Measurements from ENCODE around the gene MMD. TPM values are rescaled to one million over a fixed set of nuclear protein-coding genes. Genes with fewer than 3 reads are reported as not detected.

Gene MMD
- polyA plus RNA-seq, 4 donors: 4.0 to 12.5 (median 10.3) TPM

- peak; percentile 55 to 62 for DNase-seq
- H3K27ac ChIP-seq (ENCODE audit: low read depth in 1 of 3, low read length in 2 of 3): peak overlapping the region; percentile 60 to 96 (median 62)
- WGBS, 3 donors: 0 to 1% (median 1%) methylated on average over 20 to 21 of the region's 21 CpGs
Measured at GRCh38 chr17:55420776-55421178, 858 bp downstream of the MMD start.

GRCh38 chr17:55420067-55420775 is 1.4 kb downstream of the MMD start:
- DNase-seq: peak in 1 of 2 donors; percentile 58
- no peaks in the 10 kb centered on the region for H3K36me3 ChIP-seq (ENCODE audit: control insufficient read depth in 3 of 3, insufficient read depth in 2 of 3, low read depth in 1 of 3, low read length in 3 of 3)
- 7 to 16% (median 11%) methylated on average over 6 of the region's 6 CpGs for WGBS, 3 donors
- peaks cover 2 to 9% (median 7%) of the 10 kb centered on the region in 3 donors for H3K4me1 ChIP-seq (ENCODE audit: control insufficient read depth in 3 of 3, insufficient read depth in 2 of 3, low read depth in 1 of 3, low read length in 2 of 3)
- H3K9me3 ChIP-seq (ENCODE audit: control insufficient read depth in 2 of 2, insufficient read depth in 1 of 2, low read depth in 1 of 2, low read length in 1 of 2): no peaks in the 10 kb centered on the region
- no peak for FAIRE-seq
- peak overlapping the region; percentile 60 to 96 (median 62) for H3K27ac ChIP-seq (ENCODE audit: low read depth in 1 of 3, low read length in 2 of 3)
- peaks cover 0 to 1% (median 0%) of the 10 kb centered on the region in 3 donors for H3K27me3 ChIP-seq (ENCODE audit: control insufficient read depth in 3 of 3, insufficient read depth in 3 of 3, low read length in 3 of 3)
- H3K4me3 ChIP-seq (ENCODE audit: low read depth in 1 of 3, low read length in 3 of 3): peak overlapping the region; percentile 84 to 92 (median 86)

More at GRCh38 chr17:55420776-55421178, 858 bp downstream of the MMD start:
- no peak for FAIRE-seq
- Histone ChIP-seq H3K4me1 (ENCODE audit: control insufficient read depth in 3 of 3, insufficient read depth in 2 of 3, low read depth in 1 of 3, low read length in 2 of 3) (peaks cover 2 to 9% (median 7%) of the 10 kb centered on the region in 3 donors), H3K27me3 (ENCODE audit: control insufficient read depth in 3 of 3, insufficient read depth in 3 of 3, low read length in 3 of 3) (peaks cover 0 to 4% (median 0%) of the 10 kb centered on the region in 3 donors), H3K9me3 (ENCODE audit: control insufficient read depth in 2 of 2, insufficient read depth in 1 of 2, low read depth in 1 of 2, low read length in 1 of 2) (no peaks in the 10 kb centered on the region), H3K4me3 (ENCODE audit: low read depth in 1 of 3, low read length in 3 of 3) (peak overlapping the region; percentile 84 to 92 (median 86)), H3K36me3 (ENCODE audit: control insufficient read depth in 3 of 3, insufficient read depth in 2 of 3, low read depth in 1 of 3, low read length in 3 of 3) (no peaks in the 10 kb centered on the region)

- no peak overlapping the region for H3K27ac ChIP-seq (ENCODE audit: low read depth in 1 of 3, low read length in 2 of 3)
- 90 to 97% (median 94%) methylated on average over 3 of the region's 3 CpGs for WGBS, 3 donors
- peaks cover 2 to 9% (median 7%) of the 10 kb centered on the region in 3 donors for H3K4me1 ChIP-seq (ENCODE audit: control insufficient read depth in 3 of 3, insufficient read depth in 2 of 3, low read depth in 1 of 3, low read length in 2 of 3)
- DNase-seq: no peak
- H3K4me3 ChIP-seq (ENCODE audit: low read depth in 1 of 3, low read length in 3 of 3): no peak overlapping the region
- H3K27me3 ChIP-seq (ENCODE audit: control insufficient read depth in 3 of 3, insufficient read depth in 3 of 3, low read length in 3 of 3): no peaks in the 10 kb centered on the region
- H3K36me3 ChIP-seq (ENCODE audit: control insufficient read depth in 3 of 3, insufficient read depth in 2 of 3, low read depth in 1 of 3, low read length in 3 of 3): peaks cover 0 to 2% (median 0%) of the 10 kb centered on the region in 3 donors
- FAIRE-seq: no peak
- no peaks in the 10 kb centered on the region for H3K9me3 ChIP-seq (ENCODE audit: control insufficient read depth in 2 of 2, insufficient read depth in 1 of 2, low read depth in 1 of 2, low read length in 1 of 2)
Measured at GRCh38 chr17:55418369-55419268, 3.0 kb downstream of the MMD start.

- Histone ChIP-seq H3K27me3 (ENCODE audit: control insufficient read depth in 3 of 3, insufficient read depth in 3 of 3, low read length in 3 of 3) (no peaks in the 10 kb centered on the region), H3K4me3 (ENCODE audit: low read depth in 1 of 3, low read length in 3 of 3) (no peak overlapping the region), H3K36me3 (ENCODE audit: control insufficient read depth in 3 of 3, insufficient read depth in 2 of 3, low read depth in 1 of 3, low read length in 3 of 3) (peaks cover 0 to 2% (median 0%) of the 10 kb centered on the region in 3 donors), H3K27ac (ENCODE audit: low read depth in 1 of 3, low read length in 2 of 3) (no peak overlapping the region), H3K4me1 (ENCODE audit: control insufficient read depth in 3 of 3, insufficient read depth in 2 of 3, low read depth in 1 of 3, low read length in 2 of 3) (peaks cover 2 to 9% (median 7%) of the 10 kb centered on the region in 3 donors), H3K9me3 (ENCODE audit: control insufficient read depth in 2 of 2, insufficient read depth in 1 of 2, low read depth in 1 of 2, low read length in 1 of 2) (no peaks in the 10 kb centered on the region)
- WGBS, 3 donors: 99% methylated on average over 4 of the region's 4 CpGs
- no peak for DNase-seq
- no peak for FAIRE-seq
Measured at GRCh38 chr17:55417411-55418268, 4.0 kb downstream of the MMD start.

GRCh38 chr17:55416470-55417052 is 5.1 kb downstream of the MMD start:
- Histone ChIP-seq H3K27ac (ENCODE audit: low read depth in 1 of 3, low read length in 2 of 3) (peak overlapping the region in 1 of 3 donors; percentile 34), H3K9me3 (ENCODE audit: control insufficient read depth in 2 of 2, insufficient read depth in 1 of 2, low read depth in 1 of 2, low read length in 1 of 2) (no peaks in the 10 kb centered on the region), H3K4me1 (ENCODE audit: control insufficient read depth in 3 of 3, insufficient read depth in 2 of 3, low read depth in 1 of 3, low read length in 2 of 3) (peaks cover 2 to 9% (median 3%) of the 10 kb centered on the region in 3 donors), H3K27me3 (ENCODE audit: control insufficient read depth in 3 of 3, insufficient read depth in 3 of 3, low read length in 3 of 3) (no peaks in the 10 kb centered on the region), H3K36me3 (ENCODE audit: control insufficient read depth in 3 of 3, insufficient read depth in 2 of 3, low read depth in 1 of 3, low read length in 3 of 3) (peaks cover 0 to 3% (median 2%) of the 10 kb centered on the region in 3 donors), H3K4me3 (ENCODE audit: low read depth in 1 of 3, low read length in 3 of 3) (no peak overlapping the region)
- DNase-seq (no peak), FAIRE-seq (no peak)
- WGBS, 3 donors: 58 to 73% (median 68%) methylated on average over 4 of the region's 4 CpGs

- FAIRE-seq: no peak
- peaks cover 0 to 5% (median 4%) of the 10 kb centered on the region in 3 donors for H3K36me3 ChIP-seq (ENCODE audit: control insufficient read depth in 3 of 3, insufficient read depth in 2 of 3, low read depth in 1 of 3, low read length in 3 of 3)
- no peak overlapping the region for H3K27ac ChIP-seq (ENCODE audit: low read depth in 1 of 3, low read length in 2 of 3)
Measured at GRCh38 chr17:55416000-55416399, 5.6 kb downstream of the MMD start.

GRCh38 chr17:55414983-55415382 is 6.7 kb downstream of the MMD start:
- Histone ChIP-seq H3K27me3 (ENCODE audit: control insufficient read depth in 3 of 3, insufficient read depth in 3 of 3, low read length in 3 of 3) (no peaks in the 10 kb centered on the region), H3K9me3 (ENCODE audit: control insufficient read depth in 2 of 2, insufficient read depth in 1 of 2, low read depth in 1 of 2, low read length in 1 of 2) (no peaks in the 10 kb centered on the region), H3K36me3 (ENCODE audit: control insufficient read depth in 3 of 3, insufficient read depth in 2 of 3, low read depth in 1 of 3, low read length in 3 of 3) (peaks cover 0 to 8% (median 5%) of the 10 kb centered on the region in 3 donors), H3K27ac (ENCODE audit: low read depth in 1 of 3, low read length in 2 of 3) (no peak overlapping the region), H3K4me3 (ENCODE audit: low read depth in 1 of 3, low read length in 3 of 3) (no peak overlapping the region), H3K4me1 (ENCODE audit: control insufficient read depth in 3 of 3, insufficient read depth in 2 of 3, low read depth in 1 of 3, low read length in 2 of 3) (peaks cover 0 to 3% (median 3%) of the 10 kb centered on the region in 3 donors)
- no peak for DNase-seq
- WGBS, 3 donors: 94 to 96% (median 94%) methylated on average over 4 of the region's 4 CpGs
- FAIRE-seq: no peak

More at GRCh38 chr17:55416000-55416399, 5.6 kb downstream of the MMD start:
- Histone ChIP-seq H3K9me3 (ENCODE audit: control insufficient read depth in 2 of 2, insufficient read depth in 1 of 2, low read depth in 1 of 2, low read length in 1 of 2) (no peaks in the 10 kb centered on the region), H3K27me3 (ENCODE audit: control insufficient read depth in 3 of 3, insufficient read depth in 3 of 3, low read length in 3 of 3) (no peaks in the 10 kb centered on the region), H3K4me3 (ENCODE audit: low read depth in 1 of 3, low read length in 3 of 3) (no peak overlapping the region), H3K4me1 (ENCODE audit: control insufficient read depth in 3 of 3, insufficient read depth in 2 of 3, low read depth in 1 of 3, low read length in 2 of 3) (peaks cover 2 to 9% (median 3%) of the 10 kb centered on the region in 3 donors)
- no peak for DNase-seq
